CD14-positive monocyte (primary cell): ENCODE results near the gene HSH2D. TPM values are rescaled to one million over a fixed set of nuclear protein-coding genes. Genes with fewer than 3 reads are reported as not detected.

Source experiments
- DNase-seq, 3 donors: peaks; one replicate each; pipeline ENCODE4 v3.0.0-alpha.2; 2011 to 2022
- H2AFZ ChIP-seq: 2 replicates; pipeline ENCODE4 v1.6.0; 2012; ENCODE audit warnings: mild to moderate bottlenecking, low read depth, low read length, inconsistent platforms; ENCODE audit not compliant: insufficient read depth, poor library complexity, severe bottlenecking
- H3K27ac ChIP-seq, 2 donors: 1 replicate in 1 of 2; 2 replicates in 1 of 2; pipeline ENCODE4 v1.5.1; 2012 to 2013; ENCODE audit warnings: low read length in 2 of 2, control low read depth in 1 of 2, inconsistent platforms in 1 of 2, low read depth in 1 of 2, mild to moderate bottlenecking in 1 of 2
- H3K27me3 ChIP-seq, 2 donors: one replicate each; pipeline versions ENCODE4 v1.6.0 to v1.6.1; 2011 to 2013; ENCODE audit warnings: low read length in 2 of 2; ENCODE audit not compliant: control insufficient read depth in 2 of 2, insufficient read depth in 2 of 2
- H3K36me3 ChIP-seq, 2 donors: replicated peaks in 1 of 2; 1 replicate in 1 of 2; 2 replicates in 1 of 2; pipeline versions ENCODE4 v1.5.1 to v1.6.1; 2012 to 2013; ENCODE audit warnings: low read length in 2 of 2, control low read depth in 1 of 2, inconsistent platforms in 1 of 2, mild to moderate bottlenecking in 1 of 2; ENCODE audit not compliant: insufficient read depth in 2 of 2, control insufficient read depth in 1 of 2
- H3K4me1 ChIP-seq, 2 donors: 1 replicate in 1 of 2; 2 replicates in 1 of 2; pipeline versions ENCODE4 v1.5.1 to v1.6.1; 2012 to 2013; ENCODE audit warnings: low read length in 2 of 2, control low read depth in 1 of 2, inconsistent platforms in 1 of 2, mild to moderate bottlenecking in 1 of 2, moderate library complexity in 1 of 2; ENCODE audit not compliant: insufficient read depth in 2 of 2, control insufficient read depth in 1 of 2
- H3K4me2 ChIP-seq: replicated peaks from 2 replicates; pipeline ENCODE3; 2012; ENCODE audit warnings: low read length, moderate library complexity, mild to moderate bottlenecking; ENCODE audit not compliant: poor library complexity, severe bottlenecking; ENCODE audit errors: extremely low read depth
- H3K4me3 ChIP-seq, 3 experiments: fragments of 200-600 bp in 1 of 3; sonication (generic) in 1 of 3; replicated peaks in 1 of 3; 1 replicate in 2 of 3; 2 replicates in 1 of 3; pipeline ENCODE4 v1.5.1; 2011 to 2013; ENCODE audit warnings: low read length in 3 of 3, mild to moderate bottlenecking in 3 of 3, control low read depth in 2 of 3, low read depth in 2 of 3, inconsistent platforms in 1 of 3, moderate library complexity in 1 of 3
- H3K79me2 ChIP-seq: 2 replicates; pipeline ENCODE4 v1.6.0; 2012; ENCODE audit warnings: mild to moderate bottlenecking, control low read depth, inconsistent platforms, low read length, moderate library complexity; ENCODE audit not compliant: insufficient read depth
- H3K9ac ChIP-seq: 2 replicates; pipeline ENCODE4 v1.6.0; 2017; ENCODE audit warnings: low read length, mild to moderate bottlenecking; ENCODE audit not compliant: insufficient read depth, poor library complexity, severe bottlenecking
- H3K9me3 ChIP-seq, 2 donors: replicated peaks in 1 of 2; 1 replicate in 1 of 2; 2 replicates in 1 of 2; pipeline versions ENCODE4 v1.5.1 to v1.6.1; 2012 to 2013; ENCODE audit warnings: low read length in 2 of 2, control low read depth in 1 of 2; ENCODE audit not compliant: control insufficient read depth in 1 of 2, insufficient read depth in 1 of 2
- H4K20me1 ChIP-seq: 2 replicates; pipeline ENCODE4 v1.6.0; 2012; ENCODE audit warnings: mild to moderate bottlenecking, low read length, control low read depth, moderate library complexity; ENCODE audit not compliant: insufficient read depth
- H3K27ac Mint-ChIP-seq, 7 donors: one replicate each; pipeline ENCODE4 v1.8.0; 2020; ENCODE audit warnings: mild to moderate bottlenecking in 7 of 7, mixed read lengths in 7 of 7, moderate library complexity in 6 of 7, inconsistent platforms in 2 of 7
- H3K27me3 Mint-ChIP-seq, 3 donors: one replicate each; pipeline ENCODE4 v1.8.0; 2021 to 2022; ENCODE audit warnings: low read depth in 3 of 3, mild to moderate bottlenecking in 3 of 3, mixed read lengths in 3 of 3, moderate library complexity in 3 of 3, inconsistent platforms in 1 of 3
- H3K36me3 Mint-ChIP-seq, 2 donors: one replicate each; pipeline ENCODE4 v1.8.0; 2020; ENCODE audit warnings: mixed read lengths in 2 of 2, inconsistent platforms in 1 of 2, mild to moderate bottlenecking in 1 of 2
- H3K4me1 Mint-ChIP-seq: one replicate; pipeline ENCODE4 v1.8.0; 2020; ENCODE audit warnings: mild to moderate bottlenecking, mixed read lengths
- H3K4me3 Mint-ChIP-seq, 2 donors: one replicate each; pipeline ENCODE4 v1.8.0; 2020; ENCODE audit warnings: mild to moderate bottlenecking in 2 of 2, mixed read lengths in 2 of 2, moderate library complexity in 1 of 2
- H3K9me3 Mint-ChIP-seq, 7 donors: one replicate each; pipeline ENCODE4 v1.8.0; 2020 to 2022; ENCODE audit warnings: mixed read lengths in 7 of 7, mild to moderate bottlenecking in 6 of 7, moderate library complexity in 6 of 7, inconsistent platforms in 2 of 7
- CTCF ChIP-seq: fragments of 200-600 bp; IDR thresholded peaks from one replicate; pipeline ENCODE4 v1.8.0; 2022; ENCODE audit warnings: antibody characterized with exemption, mild to moderate bottlenecking
- WGBS: methylation state at CpG from one replicate; pipeline ENCODE4 v1.1.5; 2013; ENCODE audit warnings: missing lambda C conversion rate; ENCODE audit not compliant: insufficient coverage; 5-methylcytosine and 5-hydroxymethylcytosine counted together
- intact Hi-C, 2 donors: fragments of 100-400 bp; cut with micrococcal nuclease; formaldehyde crosslinking; loops; one replicate each; pipeline versions ENCODE4 v1.15.0 to v1.15.1; 2023
- polyA plus RNA-seq, 3 donors: library from polyadenylated mRNA; depleted of rRNA in 1 of 3; unstranded in 2 of 3; stranded (reverse) in 1 of 3; fragments of 300-500 nt in 2 of 3; fragments of >200 nt in 1 of 3; fragmentation: Illumina TruSeq in 2 of 3; gene quantifications; 1 replicate in 2 of 3; 2 replicates in 1 of 3; pipeline ENCODE4 v1.2.3, GENCODE V29; 2012 to 2021

Gene HSH2D
- polyA plus RNA-seq, 3 donors: 13.8 to 106 (median 16.7) TPM

- Histone ChIP-seq H3K79me2 (peaks cover 92% of the 10 kb centered on the region), H2AFZ (peak overlapping the region; percentile 56), H3K36me3 (no peaks in the 10 kb centered on the region), H3K9ac (peak overlapping the region; percentile 73), H3K4me1 (peaks cover 95 to 98% of the 10 kb centered on the region in 2 donors), H4K20me1 (no peaks in the 10 kb centered on the region), H3K27ac (peak overlapping the region; percentile 68 to 95), H3K4me3 (peak overlapping the region; percentile 37 to 81 (median 47)), H3K27me3 (no peaks in the 10 kb centered on the region), H3K9me3 (peaks cover 0 to 4% of the 10 kb centered on the region in 2 donors), H3K4me2 (peak overlapping the region; percentile 80)
- DNase-seq: no peak
- H3K4me1 Mint-ChIP-seq: peaks cover 84% of the 10 kb centered on the region
- WGBS: 0% methylated on average over 1 of the region's 1 CpG
- H3K4me3 Mint-ChIP-seq: peak overlapping the region; percentile 87 to 98
- H3K27me3 Mint-ChIP-seq: peaks cover 0 to 3% (median 0%) of the 10 kb centered on the region in 3 donors
- TF ChIP-seq CTCF: no peak
- peak overlapping the region; percentile 97 to 99 (median 99) for H3K27ac Mint-ChIP-seq
- peaks cover 5 to 15% (median 8%) of the 10 kb centered on the region in 7 donors for H3K9me3 Mint-ChIP-seq
- intact Hi-C loops: no loop called here
- peaks cover 5 to 13% of the 10 kb centered on the region in 2 donors for H3K36me3 Mint-ChIP-seq
Observed at GRCh38 chr19:16144216-16144581, 714 bp downstream of the HSH2D start.

DNA sequence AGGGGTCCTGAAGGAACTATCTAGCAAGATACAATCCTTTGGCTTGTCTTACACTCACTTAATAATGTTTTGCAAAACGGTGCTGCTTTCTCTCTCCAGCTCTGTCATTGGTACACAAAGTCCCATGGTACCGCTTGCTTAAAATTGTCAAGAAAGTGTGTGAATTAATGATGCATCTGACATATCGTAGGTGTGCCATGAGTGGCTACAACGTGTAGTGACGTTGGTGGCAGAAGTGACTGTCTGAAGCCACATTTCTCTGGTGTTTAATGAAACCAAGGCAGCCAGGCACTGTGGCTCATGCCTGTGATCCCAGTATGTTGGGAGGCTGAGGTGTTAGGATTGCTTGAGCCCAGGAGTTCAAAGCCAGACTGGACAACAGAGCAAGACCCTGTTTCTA lies 2.6 kb downstream of the HSH2D start:
- Histone ChIP-seq H3K4me1 (peaks cover 95 to 98% of the 10 kb centered on the region in 2 donors), H3K27me3 (no peaks in the 10 kb centered on the region), H2AFZ (no peak overlapping the region), H4K20me1 (no peaks in the 10 kb centered on the region), H3K4me3 (peak overlapping the region in 2 of 3 experiments; percentile 7 to 81), H3K27ac (peak overlapping the region; percentile 47 to 95), H3K79me2 (peaks cover 84% of the 10 kb centered on the region), H3K9me3 (peaks cover 0 to 4% of the 10 kb centered on the region in 2 donors), H3K4me2 (peak overlapping the region; percentile 80), H3K9ac (peak overlapping the region; percentile 23), H3K36me3 (peaks cover 0 to under 1% of the 10 kb centered on the region in 2 donors)
- Mint-ChIP-seq H3K9me3 (peaks cover 5 to 15% (median 8%) of the 10 kb centered on the region in 7 donors), H3K36me3 (peaks cover 6 to 24% of the 10 kb centered on the region in 2 donors), H3K4me3 (peak overlapping the region; percentile 70 to 90), H3K27me3 (no peaks in the 10 kb centered on the region), H3K27ac (peak overlapping the region; percentile 88 to 99 (median 97)), H3K4me1 (peaks cover 84% of the 10 kb centered on the region)
- no peak for TF ChIP-seq CTCF
- intact Hi-C loops: loop anchor here in 1 of 2 donors (5.0 kb wide), 1 partner anchor 34 kb away; the partner anchor contains the start of gene RAB8A
- DNase-seq: peak in 2 of 3 donors; percentile 24 to 25
- 31% methylated on average over 4 of the region's 5 CpGs for WGBS
